Sigmoid colon (tissue), 7 donors: ENCODE data around the gene ZNF837. TPM values are rescaled to one million over a fixed set of nuclear protein-coding genes. Genes with fewer than 3 reads are reported as not detected.

ENCODE experiments used
- DNase-seq: peaks from one replicate; pipeline ENCODE4 v3.0.0-alpha.2; 2019
- H3K27ac ChIP-seq, 4 donors: fragments of 200-600 bp; sonication (generic); one replicate each; pipeline ENCODE4 v1.5.1; 2016 to 2019; ENCODE audit warnings: mild to moderate bottlenecking in 1 of 4
- H3K27me3 ChIP-seq, 3 donors: fragments of 200-600 bp; sonication (generic); one replicate each; pipeline ENCODE4 v1.5.1; 2019; ENCODE audit warnings: mild to moderate bottlenecking in 1 of 3
- H3K36me3 ChIP-seq, 4 donors: fragments of 200-600 bp; sonication (generic); one replicate each; pipeline ENCODE4 v1.5.1; 2016 to 2019
- H3K4me1 ChIP-seq, 4 donors: fragments of 200-600 bp; sonication (generic); one replicate each; pipeline ENCODE4 v1.5.1; 2017 to 2019
- H3K4me3 ChIP-seq, 4 donors: fragments of 200-600 bp; sonication (generic); one replicate each; pipeline ENCODE4 v1.5.1; 2017 to 2019; ENCODE audit warnings: mild to moderate bottlenecking in 2 of 4, moderate library complexity in 1 of 4
- H3K9me3 ChIP-seq, 4 donors: fragments of 200-600 bp in 3 of 4; sonication (generic) in 3 of 4; one replicate each; pipeline versions ENCODE4 v1.5.1 to v1.6.1; 2013 to 2019
- CTCF ChIP-seq, 4 experiments: fragments of 450-650 bp in 3 of 4; fragments of 200-600 bp in 1 of 4; IDR thresholded peaks; one replicate each; pipeline ENCODE4 v1.5.1; 2016 to 2019; ENCODE audit warnings: antibody characterized with exemption in 4 of 4, mild to moderate bottlenecking in 3 of 4, moderate library complexity in 2 of 4
- EP300 ChIP-seq, 4 donors: sonication (generic); formaldehyde crosslinking; IDR thresholded peaks; one replicate each; pipeline ENCODE4 v1.6.1; 2017; ENCODE audit warnings: antibody characterized with exemption in 4 of 4
- POLR2A ChIP-seq, 2 donors: fragments of 450-650 bp; IDR thresholded peaks; one replicate each; pipeline ENCODE4 v1.6.1; 2016; ENCODE audit warnings: antibody characterized with exemption in 2 of 2, mild to moderate bottlenecking in 2 of 2, moderate library complexity in 2 of 2
- POLR2AphosphoS5 ChIP-seq, 4 donors: sonication (generic); formaldehyde crosslinking; IDR thresholded peaks; one replicate each; pipeline ENCODE4 v1.6.1; 2017; ENCODE audit warnings: antibody characterized with exemption in 4 of 4
- WGBS, 2 donors: extraction: QIAGEN DNeasy Blood & Tissue Kit; methylation state at CpG; one replicate each; pipeline ENCODE4 v1.1.7; 2013; 5-methylcytosine and 5-hydroxymethylcytosine counted together
- intact Hi-C: fragments of 100-400 bp; cut with DNase I; formaldehyde crosslinking; loops from one replicate; pipeline ENCODE4 v1.15.1; 2023
- polyA plus RNA-seq, 3 donors: library from polyadenylated mRNA; stranded (reverse); fragments of 200-250 nt; gene quantifications; one replicate each; pipeline ENCODE4 v1.2.3, GENCODE V29; 2013
- total RNA-seq, 4 donors: library from RNA; depleted of rRNA; stranded (reverse); fragments of >200 nt; gene quantifications; one replicate each; pipeline ENCODE4 v1.1.0, GENCODE V29; 2016
- donor health status: healthy with polysubstance abuse.
- donor health status: Bipolar disorder and iron deficiency.
- donor health status: healthy.

The ZNF837 gene
- total and polyA plus RNA-seq, 7 donors, result 0.66 to 2.5 (median 1.5) TPM

GRCh38 chr19:58396691-58397532 lies 16.1 kb upstream of the ZNF837 start:
- Histone ChIP-seq H3K27me3 (peaks cover 9 to 31% (median 26%) of the 10 kb centered on the region in 3 donors), H3K4me1 (peaks cover 0 to 26% (median 22%) of the 10 kb centered on the region in 4 donors), H3K36me3 (peaks cover 0 to 34% (median 26%) of the 10 kb centered on the region in 4 donors), H3K9me3 (no peaks in the 10 kb centered on the region), H3K27ac (no peak overlapping the region), H3K4me3 (no peak overlapping the region)
- intact Hi-C loops, result no loop called here
- no peak for DNase-seq
- WGBS, 2 donors, result 27 to 29% methylated on average over 58 of the region's 58 CpGs
- no peak for TF ChIP-seq POLR2AphosphoS5 (IDR thresholded peaks at IDR 0.05)
- TF ChIP-seq CTCF (IDR thresholded peaks at IDR 0.05), result no peak
- TF ChIP-seq POLR2A (IDR thresholded peaks at IDR 0.05), result no peak
- TF ChIP-seq EP300 (IDR thresholded peaks at IDR 0.05), result no peak

GRCh38 chr19:58395979-58396627 lies 15.3 kb upstream of the ZNF837 start:
- DNase-seq, result no peak

DNA sequence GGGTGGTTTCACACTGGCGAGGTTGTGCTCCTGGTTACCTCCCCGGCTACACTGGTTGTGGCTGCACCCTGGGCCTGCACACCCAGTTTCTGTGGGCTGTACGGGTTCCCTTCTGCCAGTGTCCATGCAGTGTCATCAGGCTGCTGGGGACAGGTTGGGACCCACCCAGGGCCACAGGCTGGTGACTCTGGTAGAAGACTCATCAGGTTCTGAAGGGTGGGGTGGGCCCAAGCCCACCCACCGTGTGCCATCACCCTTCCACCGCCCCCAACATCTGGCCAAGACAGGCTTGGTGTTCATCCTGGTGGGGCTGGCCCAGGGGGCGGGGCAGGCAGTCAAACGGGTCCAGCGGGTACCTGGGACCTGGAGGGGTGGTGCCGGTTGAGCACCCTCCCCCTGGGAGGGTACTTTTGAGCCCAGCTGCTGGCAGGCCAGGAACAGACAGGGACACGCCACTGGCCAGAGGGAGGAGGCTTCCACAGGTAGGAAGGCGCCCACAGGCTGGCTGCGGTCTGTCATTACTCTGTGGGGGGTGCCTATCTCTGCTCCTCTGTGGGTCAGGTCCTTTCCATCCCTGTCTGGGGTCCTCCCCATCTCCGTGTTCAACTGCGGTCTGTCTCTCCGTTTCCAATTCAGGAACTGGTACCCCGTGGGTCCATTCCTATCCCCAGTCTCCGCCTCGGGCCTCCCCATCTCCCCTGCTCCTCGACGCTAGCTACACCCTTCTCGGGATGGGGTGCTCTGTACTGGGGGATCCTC lies 14.6 kb upstream of the ZNF837 start, which contains the start of gene RNF225:
Gene RNF225, plus strand, starts transcription at position 437 of the 759 bp plus-strand sequence. CDS start 434 bp downstream, outside the sequence.
- Histone ChIP-seq H3K36me3 (peaks cover 0 to 49% (median 29%) of the 10 kb centered on the region in 4 donors), H3K4me1 (peaks cover 0 to 18% (median 14%) of the 10 kb centered on the region in 4 donors), H3K27me3 (peaks cover 9 to 31% (median 26%) of the 10 kb centered on the region in 3 donors), H3K27ac (no peak within 1 kb of the TSS), H3K9me3 (no peaks in the 10 kb centered on the region), H3K4me3 (no peak within 1 kb of the TSS)
- no peak for DNase-seq
- TF ChIP-seq POLR2A (IDR thresholded peaks at IDR 0.05) (no peak), POLR2AphosphoS5 (IDR thresholded peaks at IDR 0.05) (peak in 1 of 4 donors; percentile 6)
- intact Hi-C loops, result no loop called here
- WGBS, 2 donors, result 25 to 42% methylated on average over 21 of the region's 21 CpGs

More at GRCh38 chr19:58395979-58396627, 15.3 kb upstream of the ZNF837 start:
- H3K27ac ChIP-seq, result no peak overlapping the region
- no peak for TF ChIP-seq POLR2AphosphoS5 (IDR thresholded peaks at IDR 0.05)
- TF ChIP-seq EP300 (IDR thresholded peaks at IDR 0.05), result no peak
- no peak for TF ChIP-seq CTCF (IDR thresholded peaks at IDR 0.05)
- no peak for TF ChIP-seq POLR2A (IDR thresholded peaks at IDR 0.05)
- no peak overlapping the region for H3K4me3 ChIP-seq
- intact Hi-C loops, result no loop called here
- peaks cover 9 to 31% (median 26%) of the 10 kb centered on the region in 3 donors for H3K27me3 ChIP-seq
- 5 to 6% methylated on average over 75 of the region's 75 CpGs for WGBS, 2 donors
- H3K36me3 ChIP-seq, result peaks cover 0 to 42% (median 28%) of the 10 kb centered on the region in 4 donors
- H3K4me1 ChIP-seq, result peaks cover 0 to 23% (median 17%) of the 10 kb centered on the region in 4 donors
- no peaks in the 10 kb centered on the region for H3K9me3 ChIP-seq

- 65 to 69% methylated on average over 3 of the region's 3 CpGs for whole genome bisulfite sequencing, 2 donors
Measured at GRCh38 chr19:58394821-58395219, 14.0 kb upstream of the ZNF837 start.

More at GRCh38 chr19:58394821-58395219, 14.0 kb upstream of the ZNF837 start:
- DNase-seq, result no peak
- H3K4me3 ChIP-seq, result no peak overlapping the region
- no peak for TF ChIP-seq EP300 (IDR thresholded peaks at IDR 0.05)
- TF ChIP-seq CTCF (IDR thresholded peaks at IDR 0.05), result no peak
- TF ChIP-seq POLR2AphosphoS5 (IDR thresholded peaks at IDR 0.05), result no peak
- TF ChIP-seq POLR2A (IDR thresholded peaks at IDR 0.05), result no peak
- no peak overlapping the region for H3K27ac ChIP-seq
- H3K36me3 ChIP-seq, result peaks cover 0 to 54% (median 31%) of the 10 kb centered on the region in 4 donors
- peaks cover 0 to 16% (median 9%) of the 10 kb centered on the region in 4 donors for H3K4me1 ChIP-seq
- intact Hi-C loops, result no loop called here
- no peaks in the 10 kb centered on the region for H3K9me3 ChIP-seq
- peaks cover 9 to 31% (median 26%) of the 10 kb centered on the region in 3 donors for H3K27me3 ChIP-seq
